Measurements from ENCODE around the gene ABCA8.

- TF ChIP-seq CTCF (conservative IDR thresholded peaks at IDR 0.05; ENCODE audit: low read depth, low read length) (no peak), EZH2 (IDR thresholded peaks at IDR 0.05; ENCODE audit: borderline replicate concordance, low read depth, low read length, poor library complexity, severe bottlenecking) (no peak)
Measured at GRCh38 chr17:68821860-68822696, 133.1 kb downstream of the ABCA8 start.
